DND-41 (cell line): ENCODE measurements around the gene EREG.

ENCODE experiments used
- ATAC-seq: fragments of 200-7000 bp; cut with Tn5 transposase; 3 replicates; pipeline ENCODE4 v1.9.1; 2021; ENCODE audit warnings: low read depth; ENCODE audit not compliant: insufficient read depth
- DNase-seq: peaks from one replicate; pipeline ENCODE4 v3.0.0-alpha.2; 2020
- H2AFZ ChIP-seq: 2 replicates; pipeline ENCODE4 v1.6.0; 2012; ENCODE audit warnings: low read depth, low read length
- H3K27ac ChIP-seq: 2 replicates; pipeline ENCODE4 v1.5.1; 2012; ENCODE audit warnings: low read length, inconsistent platforms
- H3K27me3 ChIP-seq: fragments of 200-600 bp; sonication (generic); 2 replicates; pipeline ENCODE4 v1.6.0; 2012; ENCODE audit warnings: low read length, mild to moderate bottlenecking, inconsistent platforms; ENCODE audit not compliant: insufficient read depth, poor library complexity
- H3K36me3 ChIP-seq: 2 replicates; pipeline ENCODE4 v1.5.1; 2012; ENCODE audit warnings: low read length, inconsistent platforms; ENCODE audit not compliant: insufficient read depth
- H3K4me1 ChIP-seq: 2 replicates; pipeline ENCODE4 v1.5.1; 2012; ENCODE audit warnings: mild to moderate bottlenecking, low read length; ENCODE audit not compliant: insufficient read depth
- H3K4me2 ChIP-seq: 2 replicates; pipeline ENCODE4 v1.6.0; 2012; ENCODE audit warnings: mild to moderate bottlenecking, moderate library complexity, low read length, inconsistent platforms; ENCODE audit not compliant: insufficient read depth
- H3K4me3 ChIP-seq, 2 experiments: fragments of 200-600 bp in 1 of 2; shearing (Covaris generic) in 1 of 2; 2 replicates each; pipeline ENCODE4 v1.5.1; 2012 to 2016; ENCODE audit warnings: inconsistent platforms in 2 of 2, low read length in 2 of 2, mild to moderate bottlenecking in 2 of 2, low read depth in 1 of 2, moderate library complexity in 1 of 2
- H3K79me2 ChIP-seq: 2 replicates; pipeline ENCODE4 v1.6.0; 2012; ENCODE audit warnings: low read length, inconsistent platforms; ENCODE audit not compliant: insufficient read depth
- H3K9ac ChIP-seq: 2 replicates; pipeline ENCODE4 v1.6.0; 2012; ENCODE audit warnings: low read depth, mild to moderate bottlenecking, inconsistent platforms, low read length, moderate library complexity
- H3K9me3 ChIP-seq: 2 replicates; pipeline ENCODE4 v1.5.1; 2012; ENCODE audit warnings: low read length, moderate library complexity, mild to moderate bottlenecking, inconsistent platforms; ENCODE audit not compliant: insufficient read depth, severe bottlenecking
- H4K20me1 ChIP-seq: 2 replicates; pipeline ENCODE4 v1.6.0; 2012; ENCODE audit warnings: low read length; ENCODE audit not compliant: insufficient read depth
- CTCF ChIP-seq: IDR thresholded peaks from 2 replicates; pipeline ENCODE4 v1.5.1; 2012; ENCODE audit warnings: borderline replicate concordance, low read length, moderate library complexity, mild to moderate bottlenecking; ENCODE audit not compliant: poor library complexity, severe bottlenecking; ENCODE audit errors: extremely low read depth
- EZH2 ChIP-seq: IDR thresholded peaks from 3 replicates; pipeline ENCODE4 v1.6.1; 2012; ENCODE audit warnings: borderline replicate concordance, low read depth, mild to moderate bottlenecking, moderate library complexity, low read length, inconsistent platforms; ENCODE audit not compliant: severe bottlenecking

Gene EREG

GRCh38 chr4:74431113-74431826, 66.3 kb downstream of the EREG start:
- DNase-seq, result no peak
- no peak overlapping the region for H2AFZ ChIP-seq

GRCh38 chr4:74433043-74433442, 68.1 kb downstream of the EREG start:
- Histone ChIP-seq H3K79me2 (no peaks in the 10 kb centered on the region), H3K27me3 (no peaks in the 10 kb centered on the region), H2AFZ (no peak overlapping the region), H3K9ac (no peak overlapping the region), H3K9me3 (no peaks in the 10 kb centered on the region), H3K27ac (no peak overlapping the region), H3K4me1 (no peaks in the 10 kb centered on the region), H3K4me2 (no peak overlapping the region), H3K36me3 (no peaks in the 10 kb centered on the region), H4K20me1 (no peaks in the 10 kb centered on the region), H3K4me3 (no peak overlapping the region)
- no peak for DNase-seq
- no peak for ATAC-seq
- TF ChIP-seq EZH2 (no peak), CTCF (no peak)

More at GRCh38 chr4:74431113-74431826, 66.3 kb downstream of the EREG start:
- no peaks in the 10 kb centered on the region for H3K9me3 ChIP-seq
- no peak overlapping the region for H3K9ac ChIP-seq
- TF ChIP-seq EZH2 (no peak), CTCF (no peak)
- no peaks in the 10 kb centered on the region for H3K27me3 ChIP-seq
- no peaks in the 10 kb centered on the region for H3K36me3 ChIP-seq
- H3K79me2 ChIP-seq, result no peaks in the 10 kb centered on the region
- no peak overlapping the region for H3K27ac ChIP-seq
- no peaks in the 10 kb centered on the region for H3K4me1 ChIP-seq
- no peak overlapping the region for H3K4me3 ChIP-seq
- no peak for ATAC-seq
- H4K20me1 ChIP-seq, result no peaks in the 10 kb centered on the region
- H3K4me2 ChIP-seq, result no peak overlapping the region

GRCh38 chr4:74433541-74434172, 68.7 kb downstream of the EREG start:
- Histone ChIP-seq H3K4me2 (no peak overlapping the region), H4K20me1 (no peaks in the 10 kb centered on the region), H3K36me3 (no peaks in the 10 kb centered on the region), H3K79me2 (no peaks in the 10 kb centered on the region), H3K4me3 (no peak overlapping the region), H3K27me3 (no peaks in the 10 kb centered on the region), H3K9ac (no peak overlapping the region), H2AFZ (0 out of 2 replicates have a peak overlapping the region, but pooled peaks have one; percentile 17), H3K4me1 (no peaks in the 10 kb centered on the region), H3K9me3 (no peaks in the 10 kb centered on the region), H3K27ac (no peak overlapping the region)
- ATAC-seq, result peak; percentile 39; the same call in 1 of the 3 replicates
- TF ChIP-seq EZH2 (no peak), CTCF (no peak)
- no peak for DNase-seq
